ENCODE results near the gene OGFR. TPM values are rescaled to one million over a fixed set of nuclear protein-coding genes. Genes with fewer than 3 reads are reported as not detected.
A peak's percentile ranks its signal among the peaks of the same experiment; 100 is the strongest.

OGFR gene
- polyA plus RNA-seq, 1 donor, result 46.1 TPM

DNA sequence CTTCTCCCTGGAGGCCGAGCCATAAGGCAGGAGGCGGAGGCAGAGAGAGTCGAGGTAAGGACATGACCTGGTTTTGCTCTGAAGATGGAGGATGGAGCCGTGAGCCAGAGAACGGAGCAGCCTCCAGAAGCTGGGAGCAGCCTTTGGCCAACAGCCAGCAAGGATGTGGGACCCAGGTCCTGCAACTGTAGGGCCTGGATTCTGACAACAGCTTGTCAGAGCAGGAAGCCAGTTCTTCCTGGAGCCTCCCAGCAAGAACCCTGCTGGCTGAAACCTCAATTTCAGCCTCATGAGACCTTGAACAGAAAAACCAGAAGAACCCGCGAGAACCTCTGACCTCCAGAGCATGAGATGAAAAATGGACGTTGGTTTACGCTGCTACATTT is 21.7 kb upstream of the OGFR start:
- WGBS (ENCODE audit: insufficient coverage, low lambda C conversion rate), result no CpG with 5 or more reads among the region's 9 CpGs
- Histone ChIP-seq H3K27me3 (ENCODE audit: control insufficient read depth, insufficient read depth, low read length) (peaks cover 6% of the 10 kb centered on the region), H3K27ac (ENCODE audit: low read length) (no peak overlapping the region), H3K4me3 (ENCODE audit: low read length) (no peak overlapping the region), H3K4me1 (ENCODE audit: control insufficient read depth, insufficient read depth, low read length) (no peaks in the 10 kb centered on the region), H3K9me3 (ENCODE audit: control insufficient read depth, low read depth, low read length) (peaks cover 3% of the 10 kb centered on the region), H3K36me3 (ENCODE audit: control insufficient read depth, insufficient read depth, low read length) (no peaks in the 10 kb centered on the region)
- DNase-seq, result no peak

DNA sequence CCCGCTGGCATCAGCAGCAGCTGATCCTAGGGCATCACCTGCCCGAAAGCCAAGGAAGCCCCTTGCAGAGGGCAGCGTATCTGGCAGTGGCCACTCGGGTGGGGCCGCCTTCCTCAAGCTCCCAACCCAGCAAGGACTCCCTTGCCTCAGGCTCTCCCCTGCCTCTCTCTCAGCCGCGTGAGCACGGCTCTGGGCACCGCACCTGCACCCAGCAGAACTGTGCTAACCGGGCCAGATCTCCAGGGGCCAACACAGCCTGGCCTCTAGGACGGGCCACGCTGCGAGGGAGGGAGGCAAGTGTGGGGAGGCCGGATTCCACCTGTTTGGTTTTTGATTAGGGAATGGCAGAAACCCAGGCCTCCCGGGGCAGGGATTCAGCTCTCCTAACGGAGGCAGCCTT is 20.1 kb upstream of the OGFR start:
- WGBS (ENCODE audit: insufficient coverage, low lambda C conversion rate), result no CpG with 5 or more reads among the region's 16 CpGs
- no peak overlapping the region for H3K4me3 ChIP-seq (ENCODE audit: low read length)

DNA sequence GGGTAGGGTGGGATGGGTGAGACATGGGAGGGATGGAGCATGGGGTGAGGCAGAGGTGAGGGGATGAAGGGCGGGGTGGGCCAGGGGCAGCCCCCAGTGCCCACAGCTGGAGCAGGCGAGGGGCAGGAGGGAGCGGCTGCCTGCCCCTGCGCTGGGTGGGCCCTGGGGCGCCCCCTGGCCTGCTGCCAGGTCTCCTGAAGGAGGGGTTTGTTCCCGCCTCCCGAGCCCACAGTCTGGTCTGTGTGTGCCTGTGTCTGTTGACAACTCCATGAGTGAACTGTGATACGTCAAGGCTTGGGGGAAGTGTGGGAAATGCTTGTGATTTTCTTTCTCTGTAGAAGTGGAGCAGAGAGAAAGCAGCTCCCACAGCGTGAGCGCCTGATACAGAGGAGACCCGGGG is 19.2 kb upstream of the OGFR start:
- WGBS (ENCODE audit: insufficient coverage, low lambda C conversion rate), result no CpG with 5 or more reads among the region's 11 CpGs
- Histone ChIP-seq H3K36me3 (ENCODE audit: control insufficient read depth, insufficient read depth, low read length) (no peaks in the 10 kb centered on the region), H3K9me3 (ENCODE audit: control insufficient read depth, low read depth, low read length) (peaks cover 3% of the 10 kb centered on the region), H3K27me3 (ENCODE audit: control insufficient read depth, insufficient read depth, low read length) (peaks cover 8% of the 10 kb centered on the region), H3K27ac (ENCODE audit: low read length) (no peak overlapping the region), H3K4me1 (ENCODE audit: control insufficient read depth, insufficient read depth, low read length) (no peaks in the 10 kb centered on the region), H3K4me3 (ENCODE audit: low read length) (no peak overlapping the region)
- DNase-seq, result no peak

More for the DNA sequence above, 20.1 kb upstream of the OGFR start:
- DNase-seq, result no peak
- Histone ChIP-seq H3K27ac (ENCODE audit: low read length) (no peak overlapping the region), H3K9me3 (ENCODE audit: control insufficient read depth, low read depth, low read length) (peaks cover 3% of the 10 kb centered on the region), H3K4me1 (ENCODE audit: control insufficient read depth, insufficient read depth, low read length) (no peaks in the 10 kb centered on the region), H3K36me3 (ENCODE audit: control insufficient read depth, insufficient read depth, low read length) (no peaks in the 10 kb centered on the region), H3K27me3 (ENCODE audit: control insufficient read depth, insufficient read depth, low read length) (peaks cover 8% of the 10 kb centered on the region)

DNA sequence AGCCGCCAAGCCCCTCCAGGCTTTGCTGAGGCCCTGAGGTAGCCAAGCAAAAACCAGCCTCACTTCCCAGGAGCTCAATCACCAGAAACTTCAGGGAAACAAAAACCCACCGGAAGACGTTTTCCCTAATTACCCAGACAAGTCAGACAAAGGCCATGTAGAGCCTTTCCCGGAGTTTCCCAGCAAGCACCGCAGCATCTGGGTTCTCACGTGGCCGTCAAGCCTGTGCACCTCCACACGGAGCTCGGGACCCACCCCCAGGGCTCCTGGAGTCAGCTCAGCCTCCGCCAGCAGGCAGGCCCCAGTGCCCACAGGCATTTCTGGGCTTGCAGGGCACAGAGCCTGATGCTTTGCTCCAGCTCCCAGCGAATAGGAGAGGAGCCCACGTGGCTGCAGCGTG is 18.5 kb upstream of the OGFR start:
- no peaks in the 10 kb centered on the region for H3K36me3 ChIP-seq (ENCODE audit: control insufficient read depth, insufficient read depth, low read length)
- 100% methylated on average over 1 of the region's 13 CpGs for WGBS (ENCODE audit: insufficient coverage, low lambda C conversion rate)
- peaks cover 1% of the 10 kb centered on the region for H3K4me1 ChIP-seq (ENCODE audit: control insufficient read depth, insufficient read depth, low read length)
- no peak overlapping the region for H3K27ac ChIP-seq (ENCODE audit: low read length)
- DNase-seq, result no peak
- H3K9me3 ChIP-seq (ENCODE audit: control insufficient read depth, low read depth, low read length), result no peaks in the 10 kb centered on the region
- H3K4me3 ChIP-seq (ENCODE audit: low read length), result no peak overlapping the region
- peaks cover 8% of the 10 kb centered on the region for H3K27me3 ChIP-seq (ENCODE audit: control insufficient read depth, insufficient read depth, low read length)

DNA sequence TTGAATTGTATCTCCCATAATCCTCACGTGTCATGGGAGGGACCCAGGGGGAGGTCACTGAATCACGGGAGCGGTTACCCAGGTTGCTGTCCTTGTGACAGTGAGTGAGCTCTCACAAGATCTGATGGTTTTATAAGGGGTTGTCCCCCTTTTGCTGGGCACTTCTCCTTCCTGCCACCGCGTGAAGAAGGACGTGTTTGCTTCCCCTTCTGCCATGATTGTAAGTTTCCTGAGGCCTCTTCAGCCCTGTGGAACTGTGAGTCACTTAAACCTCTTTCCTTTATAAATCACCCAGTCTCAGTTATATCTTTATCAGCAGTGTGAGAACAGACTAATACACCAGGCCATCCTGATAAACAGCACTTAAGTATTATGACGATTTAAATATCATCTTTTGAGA is 17.3 kb upstream of the OGFR start:
- H3K27me3 ChIP-seq (ENCODE audit: control insufficient read depth, insufficient read depth, low read length), result peaks cover 8% of the 10 kb centered on the region
- no peak overlapping the region for H3K4me3 ChIP-seq (ENCODE audit: low read length)
- H3K27ac ChIP-seq (ENCODE audit: low read length), result no peak overlapping the region
- no peak for DNase-seq
- no peaks in the 10 kb centered on the region for H3K36me3 ChIP-seq (ENCODE audit: control insufficient read depth, insufficient read depth, low read length)
- H3K4me1 ChIP-seq (ENCODE audit: control insufficient read depth, insufficient read depth, low read length), result peaks cover 3% of the 10 kb centered on the region
- no CpG with 5 or more reads among the region's 7 CpGs for WGBS (ENCODE audit: insufficient coverage, low lambda C conversion rate)
- H3K9me3 ChIP-seq (ENCODE audit: control insufficient read depth, low read depth, low read length), result no peaks in the 10 kb centered on the region

DNA sequence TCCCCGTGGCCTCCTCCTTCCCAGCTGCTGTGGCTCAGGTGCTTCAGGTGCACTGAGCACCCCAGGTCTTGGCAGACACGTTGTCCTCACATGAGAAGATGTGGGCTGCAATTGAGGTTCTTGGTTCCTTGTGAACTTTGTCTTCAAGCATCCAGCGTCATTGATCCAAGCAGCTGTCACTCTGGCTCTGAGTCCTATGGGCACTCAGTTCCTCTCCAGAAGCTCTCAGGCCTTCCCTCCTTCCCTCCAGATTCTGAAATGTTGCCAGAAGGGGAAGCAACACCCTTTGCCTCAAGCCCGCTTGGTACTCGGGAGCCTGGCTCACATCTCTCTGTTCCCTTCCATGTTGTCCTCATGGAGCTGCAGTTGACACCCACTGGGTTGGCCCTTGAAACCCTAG is 16.8 kb upstream of the OGFR start:
- no peak for DNase-seq
- peaks cover 8% of the 10 kb centered on the region for H3K27me3 ChIP-seq (ENCODE audit: control insufficient read depth, insufficient read depth, low read length)
- no CpG with 5 or more reads among the region's 5 CpGs for WGBS (ENCODE audit: insufficient coverage, low lambda C conversion rate)
- peaks cover 3% of the 10 kb centered on the region for H3K4me1 ChIP-seq (ENCODE audit: control insufficient read depth, insufficient read depth, low read length)
- no peaks in the 10 kb centered on the region for H3K9me3 ChIP-seq (ENCODE audit: control insufficient read depth, low read depth, low read length)
- H3K27ac ChIP-seq (ENCODE audit: low read length), result no peak overlapping the region
- no peak overlapping the region for H3K4me3 ChIP-seq (ENCODE audit: low read length)
- H3K36me3 ChIP-seq (ENCODE audit: control insufficient read depth, insufficient read depth, low read length), result no peaks in the 10 kb centered on the region

DNA sequence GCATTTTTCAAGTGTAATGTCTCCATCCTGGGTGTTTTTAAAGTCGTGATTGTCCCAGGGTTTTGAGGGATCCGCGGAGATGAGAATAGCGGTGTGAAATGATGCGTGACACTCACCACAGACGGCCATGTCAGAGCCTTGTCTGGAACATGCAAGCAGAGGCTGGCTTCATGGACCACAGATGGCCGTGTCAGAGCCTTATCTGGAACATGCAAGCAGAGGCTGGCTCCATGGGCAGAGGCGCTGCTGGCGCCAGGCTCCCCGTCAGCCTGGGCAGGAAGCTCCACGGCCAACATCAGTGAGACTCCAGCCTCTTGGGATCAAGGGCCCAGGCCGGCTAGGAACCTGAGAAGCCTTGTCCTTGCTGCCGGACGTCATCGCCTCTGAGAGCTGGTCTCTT is 16.0 kb upstream of the OGFR start:
- no CpG with 5 or more reads among the region's 15 CpGs for WGBS (ENCODE audit: insufficient coverage, low lambda C conversion rate)
- H3K27ac ChIP-seq (ENCODE audit: low read length), result no peak overlapping the region
- no peak for DNase-seq

DNA sequence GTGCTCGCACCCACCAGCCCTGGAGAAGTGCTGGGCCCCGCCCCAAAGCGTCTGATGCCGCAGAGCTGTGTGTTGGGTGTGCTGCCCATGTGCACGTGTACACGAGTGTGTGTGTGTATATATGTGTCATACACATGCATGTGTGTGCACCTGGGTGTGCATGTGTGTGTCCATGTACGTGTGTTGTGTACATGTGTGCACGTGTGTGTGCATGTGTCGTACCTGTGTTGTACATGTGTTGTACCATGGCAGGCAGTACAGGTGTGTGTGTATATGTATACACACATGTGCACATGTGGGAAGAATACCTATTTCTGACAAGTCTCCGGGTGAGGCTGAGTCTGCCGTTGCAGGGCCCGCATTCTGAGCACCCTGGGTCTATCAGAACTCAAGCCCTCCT is 14.6 kb upstream of the OGFR start:
- peaks cover 8% of the 10 kb centered on the region for H3K27me3 ChIP-seq (ENCODE audit: control insufficient read depth, insufficient read depth, low read length)
- no peak overlapping the region for H3K4me3 ChIP-seq (ENCODE audit: low read length)
- no peak for DNase-seq
- no peak overlapping the region for H3K27ac ChIP-seq (ENCODE audit: low read length)
- H3K4me1 ChIP-seq (ENCODE audit: control insufficient read depth, insufficient read depth, low read length), result peaks cover 18% of the 10 kb centered on the region
- no peaks in the 10 kb centered on the region for H3K36me3 ChIP-seq (ENCODE audit: control insufficient read depth, insufficient read depth, low read length)
- no peaks in the 10 kb centered on the region for H3K9me3 ChIP-seq (ENCODE audit: control insufficient read depth, low read depth, low read length)
- WGBS (ENCODE audit: insufficient coverage, low lambda C conversion rate), result no CpG with 5 or more reads among the region's 12 CpGs

More for the DNA sequence above, 16.0 kb upstream of the OGFR start:
- no peaks in the 10 kb centered on the region for H3K9me3 ChIP-seq (ENCODE audit: control insufficient read depth, low read depth, low read length)
- peaks cover 7% of the 10 kb centered on the region for H3K4me1 ChIP-seq (ENCODE audit: control insufficient read depth, insufficient read depth, low read length)
- no peak overlapping the region for H3K4me3 ChIP-seq (ENCODE audit: low read length)
- peaks cover 8% of the 10 kb centered on the region for H3K27me3 ChIP-seq (ENCODE audit: control insufficient read depth, insufficient read depth, low read length)
- H3K36me3 ChIP-seq (ENCODE audit: control insufficient read depth, insufficient read depth, low read length), result no peaks in the 10 kb centered on the region

DNA sequence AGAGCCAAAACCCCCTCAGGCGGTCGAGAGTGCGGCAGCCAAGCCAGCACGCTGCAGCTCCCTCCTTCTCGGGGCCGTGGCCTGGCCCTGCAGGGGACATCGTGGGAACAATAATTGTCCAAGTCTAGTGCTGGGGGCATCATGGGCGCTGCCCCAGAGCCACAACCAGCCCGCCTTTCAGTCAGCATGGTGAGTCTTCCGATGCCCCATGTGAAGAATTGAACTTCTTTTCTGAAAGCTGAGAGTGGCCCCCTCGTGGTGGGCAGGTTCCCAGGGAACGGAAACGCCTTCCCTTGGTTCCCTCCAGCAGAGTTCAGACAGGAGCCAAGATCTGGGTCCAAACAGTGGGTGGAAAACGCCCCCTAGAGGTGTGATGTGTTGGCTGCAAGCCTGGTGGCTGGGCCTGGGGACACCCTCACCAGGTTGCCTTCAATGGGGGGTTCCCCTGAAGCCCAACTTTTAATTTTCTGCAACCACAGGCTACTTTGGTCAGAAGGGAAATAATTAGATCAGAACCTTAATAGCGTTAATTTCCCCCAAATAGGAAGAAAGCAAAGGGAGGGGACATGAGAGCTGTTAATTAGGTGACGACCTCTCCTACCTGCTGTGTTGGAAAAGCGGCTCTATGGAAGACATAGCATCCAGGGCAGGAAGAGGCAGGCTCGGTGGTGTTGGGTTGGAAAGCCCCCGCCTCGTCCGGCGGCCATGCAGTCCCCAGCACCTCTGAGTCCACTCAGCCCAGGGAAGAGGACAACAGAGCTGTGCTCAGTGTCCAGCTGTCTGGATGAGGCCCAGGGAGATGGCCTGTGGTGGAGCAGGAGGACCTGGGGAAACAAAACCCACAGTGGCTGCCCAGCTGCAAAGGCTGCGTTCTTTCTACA is 13.1 kb upstream of the OGFR start:
- peak; percentile 76 to 79 for DNase-seq
- WGBS (ENCODE audit: insufficient coverage, low lambda C conversion rate), result no CpG with 5 or more reads among the region's 23 CpGs
- H3K4me3 ChIP-seq (ENCODE audit: low read length), result no peak overlapping the region
- H3K27ac ChIP-seq (ENCODE audit: low read length), result no peak overlapping the region
- no peaks in the 10 kb centered on the region for H3K9me3 ChIP-seq (ENCODE audit: control insufficient read depth, low read depth, low read length)
- H3K36me3 ChIP-seq (ENCODE audit: control insufficient read depth, insufficient read depth, low read length), result no peaks in the 10 kb centered on the region
- peaks cover 4% of the 10 kb centered on the region for H3K27me3 ChIP-seq (ENCODE audit: control insufficient read depth, insufficient read depth, low read length)
- H3K4me1 ChIP-seq (ENCODE audit: control insufficient read depth, insufficient read depth, low read length), result peaks cover 19% of the 10 kb centered on the region

DNA sequence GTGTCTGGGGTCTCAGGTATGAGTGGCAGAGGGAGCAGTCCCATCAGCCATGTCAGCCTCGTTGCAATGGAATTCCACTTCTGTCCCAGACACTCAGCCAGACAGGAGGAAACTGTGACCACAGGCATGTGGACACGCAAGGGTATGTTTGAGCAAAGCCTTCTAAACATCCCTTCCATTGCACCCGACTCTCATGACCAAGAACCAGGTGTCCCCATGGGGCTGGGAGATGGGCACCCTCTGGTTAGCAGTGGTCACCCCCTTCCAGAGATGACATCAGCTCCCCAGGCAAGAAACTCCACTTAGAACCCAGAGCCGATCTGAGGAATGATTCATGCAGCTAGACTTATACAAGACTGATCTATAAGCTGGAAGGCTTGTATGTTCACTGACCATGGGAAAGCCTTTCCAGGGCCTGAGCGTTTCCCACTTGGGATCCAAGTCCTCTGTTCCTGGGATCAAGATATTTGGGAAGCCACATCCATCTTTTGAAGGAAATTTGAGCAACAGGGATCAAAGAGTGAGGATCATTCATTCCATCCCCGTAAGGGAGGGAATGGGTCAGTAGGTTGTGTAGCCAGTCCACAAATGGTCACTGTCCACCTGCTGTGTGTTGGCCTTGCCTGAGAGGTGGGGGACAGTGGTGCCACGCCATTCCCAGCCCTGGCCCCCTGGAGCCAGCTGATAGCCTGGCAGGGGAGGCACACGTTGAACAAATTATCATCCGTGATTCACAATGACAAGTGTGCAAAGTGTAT is 12.3 kb upstream of the OGFR start:
- Histone ChIP-seq H3K27ac (ENCODE audit: low read length) (no peak overlapping the region), H3K36me3 (ENCODE audit: control insufficient read depth, insufficient read depth, low read length) (peaks cover under 1% of the 10 kb centered on the region), H3K4me1 (ENCODE audit: control insufficient read depth, insufficient read depth, low read length) (peaks cover 24% of the 10 kb centered on the region), H3K4me3 (ENCODE audit: low read length) (no peak overlapping the region), H3K9me3 (ENCODE audit: control insufficient read depth, low read depth, low read length) (no peaks in the 10 kb centered on the region), H3K27me3 (ENCODE audit: control insufficient read depth, insufficient read depth, low read length) (peaks cover 4% of the 10 kb centered on the region)
- WGBS (ENCODE audit: insufficient coverage, low lambda C conversion rate), result no CpG with 5 or more reads among the region's 9 CpGs
- DNase-seq, result no peak

Data from large intestine (tissue), 3 donors.